GM18870 (cell line): ENCODE results near the gene GALNT15.

Source experiments
- ATAC-seq: cut with Tn5 transposase; IDR thresholded peaks from one replicate; pipeline ENCODE4 v1.9.1; 2021; ENCODE audit warnings: moderate library complexity; ENCODE audit not compliant: unreplicated experiment

Gene GALNT15

DNA sequence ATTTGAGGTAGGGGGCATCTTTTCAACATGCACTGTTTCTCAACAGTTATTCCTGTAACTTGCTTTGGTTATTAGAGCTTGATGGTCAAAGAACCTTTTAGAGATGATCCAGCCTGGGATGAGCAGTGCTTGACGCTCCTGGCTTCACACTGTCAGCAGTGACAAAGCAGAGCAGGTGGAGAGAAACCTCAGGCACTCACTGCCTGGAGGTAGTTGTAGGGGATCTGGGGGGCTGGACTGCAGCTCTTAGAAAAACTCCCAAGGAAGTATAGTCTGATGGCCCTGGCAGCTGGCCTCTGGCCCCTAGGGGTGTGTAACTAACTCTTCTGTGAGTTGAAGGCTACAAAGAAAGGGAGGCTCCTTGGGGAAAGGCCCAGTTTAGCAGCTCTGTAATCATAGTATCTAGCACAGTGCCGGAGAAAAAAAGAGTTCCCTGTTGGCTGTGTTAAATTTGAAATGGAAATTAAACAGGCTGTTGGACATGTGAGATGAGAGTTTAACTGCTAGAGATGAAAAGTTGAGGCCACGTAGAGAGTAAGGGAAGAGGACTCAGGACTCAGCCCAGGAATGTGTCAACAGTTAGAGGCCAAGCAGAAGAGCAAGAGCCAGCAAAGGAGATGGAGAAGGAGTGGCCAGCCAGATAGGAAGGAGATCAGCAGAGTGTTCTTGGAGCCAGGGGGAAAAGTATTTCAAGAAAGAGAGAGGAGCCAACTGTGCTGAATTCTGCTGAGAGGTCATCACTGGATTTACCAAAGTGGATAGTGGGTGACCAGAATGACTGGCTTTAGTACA, 104.7 kb downstream of the GALNT15 start:
- ATAC-seq = no peak

DNA sequence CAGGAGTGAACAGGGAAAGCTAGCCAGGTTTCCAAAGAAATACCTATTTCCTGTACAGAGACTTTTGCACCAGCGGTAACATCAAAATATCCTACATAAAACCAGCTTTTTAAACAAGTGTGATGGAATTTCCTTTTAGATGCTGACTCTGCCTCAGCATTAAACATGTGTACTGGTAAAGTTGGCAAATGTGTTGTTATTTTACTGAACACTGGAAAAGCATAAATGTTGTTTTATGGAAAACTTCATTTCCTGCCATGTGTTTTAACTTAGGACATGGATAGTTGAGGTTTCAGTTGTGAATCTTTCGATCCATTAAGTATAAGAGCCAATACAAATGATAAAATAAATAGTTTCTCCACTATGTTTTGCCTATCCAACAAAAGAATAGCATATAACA, 106.2 kb downstream of the GALNT15 start:
- ATAC-seq = no peak
